ENCODE data around the gene FAM8A1. TPM values are rescaled to one million over a fixed set of nuclear protein-coding genes. Genes with fewer than 3 reads are reported as not detected.
A peak's percentile ranks its signal among the peaks of the same experiment; 100 is the strongest.
"Not testable (repeated sequence)": the region's sequence is repeated elsewhere in the genome, so short reads cannot be mapped to it uniquely, and the experiment has no call there.

FAM8A1 gene
- polyA plus RNA-seq, 1 experiment: 5.7 TPM

- ChIA-PET POLR2A (interaction anchor here (0.6 kb wide), 1 partner anchor 137 kb away, joined by 17 read pairs; no protein-coding TSS in a partner anchor), CTCF (interaction anchor here (0.6 to 1.7 kb wide), 26 partner anchors 10 to 446 kb away, joined by 3 to 17 read pairs (median 4); partner anchors contain the start of genes FAM8A1 and RBM24)
- H3K36me3 ChIP-seq (ENCODE audit: control insufficient read depth, insufficient read depth, low read length): no peaks in the 10 kb centered on the region
- no peak overlapping the region for H3K4me3 ChIP-seq (ENCODE audit: low read depth, low read length)
- DNase-seq (ENCODE audit: low read depth): no peak
- TF ChIP-seq CTCF (IDR thresholded peaks at IDR 0.05; ENCODE audit: insufficient read depth, low read depth, low read length): no peak
- H3K27me3 ChIP-seq (ENCODE audit: control insufficient read depth, insufficient read depth, low read length): no peaks in the 10 kb centered on the region
These were observed 16.3 kb upstream of the FAM8A1 start for GRCh38 chr6:17583811-17584210.

GRCh38 chr6:17584241-17584803 lies 15.8 kb upstream of the FAM8A1 start:
- no peak overlapping the region for H3K4me3 ChIP-seq (ENCODE audit: low read depth, low read length)
- ChIA-PET CTCF (interaction anchor here (0.6 to 1.7 kb wide), 27 partner anchors 10 to 447 kb away, joined by 3 to 17 read pairs (median 5); partner anchors contain the start of genes FAM8A1 and RBM24), POLR2A (interaction anchor here (0.6 kb wide), 1 partner anchor 137 kb away, joined by 17 read pairs; no protein-coding TSS in a partner anchor)
- no peaks in the 10 kb centered on the region for H3K36me3 ChIP-seq (ENCODE audit: control insufficient read depth, insufficient read depth, low read length)
- TF ChIP-seq CTCF (IDR thresholded peaks at IDR 0.05; ENCODE audit: insufficient read depth, low read depth, low read length): peak; percentile 66
- H3K27me3 ChIP-seq (ENCODE audit: control insufficient read depth, insufficient read depth, low read length): no peaks in the 10 kb centered on the region
- peak; percentile 37 for DNase-seq (ENCODE audit: low read depth)

- Histone ChIP-seq H3K27me3 (ENCODE audit: control insufficient read depth, insufficient read depth, low read length) (no peaks in the 10 kb centered on the region), H3K36me3 (ENCODE audit: control insufficient read depth, insufficient read depth, low read length) (no peaks in the 10 kb centered on the region), H3K4me3 (ENCODE audit: low read depth, low read length) (no peak overlapping the region)
- no peak for DNase-seq (ENCODE audit: low read depth)
- ChIA-PET CTCF (interaction anchor here (1.1 to 1.2 kb wide), 5 partner anchors 219 to 432 kb away, joined by 3 to 7 read pairs (median 4); no protein-coding TSS in a partner anchor), POLR2A (no interaction called here)
- TF ChIP-seq CTCF (IDR thresholded peaks at IDR 0.05; ENCODE audit: insufficient read depth, low read depth, low read length): no peak
These were observed 14.2 kb upstream of the FAM8A1 start for GRCh38 chr6:17585766-17586490.

GRCh38 chr6:17586623-17587022 lies 13.5 kb upstream of the FAM8A1 start:
- H3K4me3 ChIP-seq (ENCODE audit: low read depth, low read length); H3K27me3 ChIP-seq (ENCODE audit: control insufficient read depth, insufficient read depth, low read length); DNase-seq (ENCODE audit: low read depth); H3K36me3 ChIP-seq (ENCODE audit: control insufficient read depth, insufficient read depth, low read length); POLR2A ChIA-PET: not testable (repeated sequence)
- CTCF ChIA-PET: interaction anchor here (1.2 kb wide), 1 partner anchor 351 kb away, joined by 3 read pairs; no protein-coding TSS in a partner anchor

GRCh38 chr6:17588011-17588410 lies 12.1 kb upstream of the FAM8A1 start:
- no peak overlapping the region for H3K4me3 ChIP-seq (ENCODE audit: low read depth, low read length)
- H3K27me3 ChIP-seq (ENCODE audit: control insufficient read depth, insufficient read depth, low read length): no peaks in the 10 kb centered on the region
- POLR2A ChIA-PET: no interaction called here
- H3K36me3 ChIP-seq (ENCODE audit: control insufficient read depth, insufficient read depth, low read length): no peaks in the 10 kb centered on the region
- no peak for TF ChIP-seq CTCF (IDR thresholded peaks at IDR 0.05; ENCODE audit: insufficient read depth, low read depth, low read length)
- CTCF ChIA-PET: interaction anchor here (0.6 to 2.6 kb wide), 3 partner anchors 12 to 231 kb away, joined by 3 to 13 read pairs (median 4); partner anchors contain the start of gene FAM8A1
- DNase-seq (ENCODE audit: low read depth): no peak

Data from BJ (cell line).